VCaP (cell line): Measurements from ENCODE around the gene TENM4.

Experiments used
- H3K27ac ChIP-seq: fragments of 450-650 bp; 2 replicates; pipeline ENCODE4 v1.5.1; 2017
- TF ChIP-seq, protein P1 (sequence below): fragments of 450-650 bp; conservative IDR thresholded peaks from 2 replicates; pipeline ENCODE4 v1.5.1; 2017; ENCODE audit warnings: mild to moderate bottlenecking, moderate library complexity

The TENM4 gene

DNA sequence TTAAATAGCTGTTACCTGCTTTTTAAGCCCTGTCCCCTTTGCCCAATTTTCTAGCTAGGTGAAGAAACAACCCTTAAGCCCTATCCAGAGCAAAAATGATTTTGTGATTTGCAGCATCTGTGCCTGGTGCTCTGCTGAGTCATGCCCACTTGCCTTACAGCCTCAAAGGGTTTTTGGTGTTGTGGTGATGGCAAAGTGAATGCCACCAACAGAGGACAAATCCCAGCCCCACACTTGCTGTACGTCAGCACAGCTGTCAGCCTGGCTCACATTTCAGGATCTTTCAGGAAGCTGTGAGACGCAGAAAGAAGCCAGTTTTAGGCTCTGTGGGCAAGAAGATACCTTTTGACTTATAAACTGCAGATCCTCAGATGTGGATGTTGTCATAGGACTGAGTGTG lies 401.7 kb downstream of the TENM4 start:
- TF ChIP-seq, protein P1, sequence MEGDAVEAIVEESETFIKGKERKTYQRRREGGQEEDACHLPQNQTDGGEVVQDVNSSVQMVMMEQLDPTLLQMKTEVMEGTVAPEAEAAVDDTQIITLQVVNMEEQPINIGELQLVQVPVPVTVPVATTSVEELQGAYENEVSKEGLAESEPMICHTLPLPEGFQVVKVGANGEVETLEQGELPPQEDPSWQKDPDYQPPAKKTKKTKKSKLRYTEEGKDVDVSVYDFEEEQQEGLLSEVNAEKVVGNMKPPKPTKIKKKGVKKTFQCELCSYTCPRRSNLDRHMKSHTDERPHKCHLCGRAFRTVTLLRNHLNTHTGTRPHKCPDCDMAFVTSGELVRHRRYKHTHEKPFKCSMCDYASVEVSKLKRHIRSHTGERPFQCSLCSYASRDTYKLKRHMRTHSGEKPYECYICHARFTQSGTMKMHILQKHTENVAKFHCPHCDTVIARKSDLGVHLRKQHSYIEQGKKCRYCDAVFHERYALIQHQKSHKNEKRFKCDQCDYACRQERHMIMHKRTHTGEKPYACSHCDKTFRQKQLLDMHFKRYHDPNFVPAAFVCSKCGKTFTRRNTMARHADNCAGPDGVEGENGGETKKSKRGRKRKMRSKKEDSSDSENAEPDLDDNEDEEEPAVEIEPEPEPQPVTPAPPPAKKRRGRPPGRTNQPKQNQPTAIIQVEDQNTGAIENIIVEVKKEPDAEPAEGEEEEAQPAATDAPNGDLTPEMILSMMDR = no peak
- no peak overlapping the region for H3K27ac ChIP-seq

DNA sequence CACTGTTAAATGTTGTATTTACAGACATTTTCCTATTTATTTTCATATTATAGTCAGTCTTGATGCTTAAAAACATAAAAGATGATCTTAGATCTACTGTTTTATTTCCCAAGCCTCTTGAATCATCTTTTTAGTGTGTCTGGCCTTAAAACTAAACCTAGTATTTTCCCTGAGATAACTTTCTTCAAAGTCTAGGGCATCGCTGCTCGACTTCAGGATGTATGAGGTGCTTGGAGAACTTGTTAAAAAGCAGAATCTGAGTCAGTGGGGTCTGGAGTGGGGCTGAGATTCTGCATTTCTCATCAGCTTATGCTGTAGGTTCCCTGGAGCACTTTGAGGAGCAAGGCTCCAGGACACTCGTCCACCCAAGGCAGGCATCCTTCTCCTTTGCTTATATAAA lies 404.9 kb downstream of the TENM4 start:
- H3K27ac ChIP-seq = no peak overlapping the region
- TF ChIP-seq, protein P1 = no peak

DNA sequence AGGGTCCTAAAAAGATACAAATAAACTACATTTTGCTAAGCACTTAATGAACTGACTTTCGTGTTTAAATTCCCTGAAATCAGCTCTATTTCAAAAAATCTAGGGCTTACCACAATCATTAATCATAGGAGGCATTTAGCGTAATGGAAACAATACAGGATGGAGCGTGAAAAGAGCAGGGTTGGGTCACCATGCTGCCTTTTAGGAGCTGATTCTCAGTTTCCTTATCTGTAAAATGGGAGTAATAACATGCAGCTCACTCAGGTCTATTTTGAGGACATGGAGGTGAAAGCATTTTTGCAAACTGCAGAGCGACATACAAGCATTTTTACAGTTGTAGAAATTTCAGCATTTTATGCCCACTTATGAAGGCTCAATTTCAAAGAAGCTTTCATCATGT lies 407.0 kb downstream of the TENM4 start:
- no peak overlapping the region for H3K27ac ChIP-seq
- TF ChIP-seq, protein P1 = no peak

DNA sequence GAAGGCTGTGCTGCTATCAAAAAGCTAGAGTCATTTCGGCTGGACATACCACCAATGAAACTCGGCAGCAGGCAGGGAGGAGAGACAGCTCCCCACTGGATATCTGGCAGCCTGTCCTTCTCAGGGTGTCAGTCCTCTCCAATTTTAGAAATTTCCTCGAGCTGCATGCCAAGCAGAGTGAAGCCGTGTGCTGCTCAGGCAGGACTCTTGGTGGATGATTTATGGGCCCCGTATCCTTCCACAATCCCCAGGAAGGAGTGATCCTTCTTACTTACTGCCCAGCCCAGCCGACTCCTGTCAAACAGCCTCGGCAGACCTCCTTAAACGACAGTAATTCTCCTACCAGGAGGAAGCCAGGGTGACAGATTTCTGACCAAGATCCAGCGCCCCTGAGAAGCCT lies 410.4 kb downstream of the TENM4 start:
- H3K27ac ChIP-seq = no peak overlapping the region
- TF ChIP-seq, protein P1 = no peak

DNA sequence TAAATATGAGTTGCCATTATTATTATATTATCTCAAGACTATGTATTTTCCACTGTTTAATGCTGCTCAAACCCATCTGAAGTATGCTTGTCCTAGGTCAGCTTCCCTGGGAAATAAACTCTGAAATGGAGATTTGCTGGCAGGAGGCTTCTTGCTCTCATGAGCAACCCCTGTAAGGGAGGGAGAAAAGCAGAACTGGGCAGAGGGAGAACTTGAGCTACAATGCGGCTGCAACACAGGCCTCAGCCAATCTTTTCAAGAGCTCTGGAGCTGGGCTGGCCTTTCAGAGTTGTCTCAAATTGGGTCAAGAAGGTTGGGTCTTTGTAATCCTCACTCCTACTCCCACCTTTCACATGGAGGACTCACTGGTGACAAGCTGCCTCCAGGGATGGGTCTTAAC lies 412.6 kb downstream of the TENM4 start:
- TF ChIP-seq, protein P1 = no peak
- no peak overlapping the region for H3K27ac ChIP-seq

DNA sequence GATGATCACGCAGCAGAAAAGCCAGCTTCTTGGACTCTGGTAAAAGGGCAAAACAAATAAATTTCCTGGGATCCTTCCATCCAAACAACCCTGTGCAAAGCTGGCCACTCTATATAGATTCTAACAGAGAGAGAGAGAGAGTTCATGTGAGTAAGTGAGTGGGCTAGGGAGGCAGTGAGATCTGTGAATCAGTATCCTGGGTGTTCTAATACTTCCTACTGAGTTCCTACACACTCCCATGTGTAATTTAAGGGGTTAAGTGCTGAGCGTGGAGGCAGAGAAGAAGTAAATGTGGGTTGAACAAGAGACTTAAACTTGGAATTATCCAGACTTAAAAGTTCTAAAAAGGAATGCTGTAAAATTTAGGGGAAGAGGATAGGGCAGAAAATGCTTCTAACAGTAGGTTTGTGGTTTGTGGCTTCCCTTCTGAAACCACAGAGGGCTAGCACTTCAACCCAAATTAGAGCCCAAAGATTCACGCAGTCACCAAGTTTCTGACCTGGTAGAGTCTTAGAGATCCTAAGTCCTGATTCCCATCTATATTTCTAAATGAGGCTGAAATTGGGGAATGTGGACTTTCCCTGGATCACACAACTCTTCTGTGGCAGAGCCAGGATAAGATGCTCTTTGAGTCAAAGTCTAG lies 413.9 kb downstream of the TENM4 start:
- TF ChIP-seq, protein P1 = no peak
- H3K27ac ChIP-seq = no peak overlapping the region

DNA sequence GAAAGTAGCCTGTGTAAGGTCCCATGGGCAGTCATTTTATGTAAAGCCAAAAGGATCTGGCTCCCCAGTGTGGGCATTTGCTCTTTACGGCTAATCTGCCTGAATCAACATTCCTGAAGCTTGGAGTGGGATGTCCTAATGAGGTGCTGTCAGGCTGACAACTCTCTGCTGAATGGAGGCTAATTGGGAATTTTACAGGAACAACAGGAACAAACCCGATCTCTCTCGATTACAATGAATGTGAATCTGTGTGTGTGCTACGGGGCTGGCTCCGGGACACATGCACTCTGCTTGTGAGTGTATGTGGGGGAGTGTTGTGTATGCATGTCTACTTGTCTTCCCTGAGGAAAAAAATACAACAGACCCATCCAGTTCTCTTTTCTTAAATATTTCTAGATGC lies 415.2 kb downstream of the TENM4 start:
- no peak overlapping the region for H3K27ac ChIP-seq
- TF ChIP-seq, protein P1 = no peak
